ENCODE data around the gene KRTCAP3.

Gene KRTCAP3

DNA sequence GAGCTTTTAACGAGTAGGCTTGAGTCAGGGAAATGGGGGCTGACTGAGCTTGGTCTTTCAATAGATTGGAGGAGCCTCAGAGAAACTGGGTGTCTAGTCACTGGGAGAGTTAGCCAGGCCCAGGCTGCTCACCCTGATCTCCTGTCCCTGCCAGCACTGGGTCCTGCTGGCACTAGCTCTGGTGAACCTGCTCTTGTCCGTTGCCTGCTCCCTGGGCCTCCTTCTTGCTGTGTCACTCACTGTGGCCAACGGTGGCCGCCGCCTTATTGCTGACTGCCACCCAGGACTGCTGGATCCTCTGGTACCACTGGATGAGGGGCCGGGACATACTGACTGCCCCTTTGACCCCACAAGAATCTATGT, 720 bp downstream of the KRTCAP3 start:
- Histone ChIP-seq H3K27ac (ENCODE audit: low read depth, low read length) (no peak overlapping the region), H3K4me3 (ENCODE audit: low read length) (no peak overlapping the region), H3K4me1 (ENCODE audit: control insufficient read depth, low read length) (no peaks in the 10 kb centered on the region), H3K9me2 (replicated peaks; ENCODE audit: control insufficient read depth, low read length) (no peaks in the 10 kb centered on the region), H3F3A (ENCODE audit: control insufficient read depth, insufficient read depth) (no peaks in the 10 kb centered on the region), H3K4me2 (ENCODE audit: low read length) (no peak overlapping the region), H3K9me3 (ENCODE audit: control insufficient read depth, insufficient read depth, low read length) (no peaks in the 10 kb centered on the region), H3K36me3 (ENCODE audit: control insufficient read depth, low read length) (peaks cover 33% of the 10 kb centered on the region), H4K20me1 (ENCODE audit: control insufficient read depth, insufficient read depth, low read depth, low read length) (no peaks in the 10 kb centered on the region), H3K27me3 (ENCODE audit: control insufficient read depth, low read length) (no peaks in the 10 kb centered on the region), H3K79me2 (ENCODE audit: control insufficient read depth, low read length) (no peaks in the 10 kb centered on the region)
- TF ChIP-seq, protein P1, sequence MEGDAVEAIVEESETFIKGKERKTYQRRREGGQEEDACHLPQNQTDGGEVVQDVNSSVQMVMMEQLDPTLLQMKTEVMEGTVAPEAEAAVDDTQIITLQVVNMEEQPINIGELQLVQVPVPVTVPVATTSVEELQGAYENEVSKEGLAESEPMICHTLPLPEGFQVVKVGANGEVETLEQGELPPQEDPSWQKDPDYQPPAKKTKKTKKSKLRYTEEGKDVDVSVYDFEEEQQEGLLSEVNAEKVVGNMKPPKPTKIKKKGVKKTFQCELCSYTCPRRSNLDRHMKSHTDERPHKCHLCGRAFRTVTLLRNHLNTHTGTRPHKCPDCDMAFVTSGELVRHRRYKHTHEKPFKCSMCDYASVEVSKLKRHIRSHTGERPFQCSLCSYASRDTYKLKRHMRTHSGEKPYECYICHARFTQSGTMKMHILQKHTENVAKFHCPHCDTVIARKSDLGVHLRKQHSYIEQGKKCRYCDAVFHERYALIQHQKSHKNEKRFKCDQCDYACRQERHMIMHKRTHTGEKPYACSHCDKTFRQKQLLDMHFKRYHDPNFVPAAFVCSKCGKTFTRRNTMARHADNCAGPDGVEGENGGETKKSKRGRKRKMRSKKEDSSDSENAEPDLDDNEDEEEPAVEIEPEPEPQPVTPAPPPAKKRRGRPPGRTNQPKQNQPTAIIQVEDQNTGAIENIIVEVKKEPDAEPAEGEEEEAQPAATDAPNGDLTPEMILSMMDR (IDR thresholded peaks at IDR 0.05; ENCODE audit: low read depth, low read length, poor library complexity, severe bottlenecking) = no peak
- no peak for TF ChIP-seq EZH2phosphoT487 (IDR thresholded peaks at IDR 0.05; ENCODE audit: borderline replicate concordance, low read length)

DNA sequence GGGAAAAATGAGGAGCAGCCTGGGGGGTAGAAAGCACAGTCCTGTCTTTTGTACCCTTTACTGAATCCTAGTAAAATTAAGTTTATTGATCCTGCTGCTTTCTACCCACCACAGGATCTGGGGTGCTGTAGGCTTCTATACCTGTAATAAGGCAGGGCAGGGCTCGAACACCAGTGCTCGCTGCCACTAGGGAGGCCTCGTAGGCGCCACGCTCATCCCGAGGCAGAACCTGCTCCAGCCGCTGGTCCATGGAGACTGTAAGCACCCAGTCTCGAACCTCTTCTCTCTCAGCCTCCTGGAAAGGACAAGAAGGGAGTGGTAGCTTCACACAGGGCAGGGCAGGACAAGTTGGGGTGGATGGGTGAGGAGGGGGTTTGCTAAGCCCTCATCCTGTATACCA, 3.0 kb downstream of the KRTCAP3 start:
- H3K4me1 ChIP-seq (ENCODE audit: control insufficient read depth, low read length) = no peaks in the 10 kb centered on the region
- H3K27ac ChIP-seq (ENCODE audit: low read depth, low read length) = no peak overlapping the region
- H3K4me3 ChIP-seq (ENCODE audit: low read length) = no peak overlapping the region
- H3K9me2 ChIP-seq (replicated peaks; ENCODE audit: control insufficient read depth, low read length) = no peaks in the 10 kb centered on the region
- no peaks in the 10 kb centered on the region for H3K79me2 ChIP-seq (ENCODE audit: control insufficient read depth, low read length)
- TF ChIP-seq, protein P1 (IDR thresholded peaks at IDR 0.05; ENCODE audit: low read depth, low read length, poor library complexity, severe bottlenecking) = no peak
- no peak for TF ChIP-seq EZH2phosphoT487 (IDR thresholded peaks at IDR 0.05; ENCODE audit: borderline replicate concordance, low read length)
- no peaks in the 10 kb centered on the region for H3K27me3 ChIP-seq (ENCODE audit: control insufficient read depth, low read length)
- peaks cover 18% of the 10 kb centered on the region for H3K36me3 ChIP-seq (ENCODE audit: control insufficient read depth, low read length)
- H4K20me1 ChIP-seq (ENCODE audit: control insufficient read depth, insufficient read depth, low read depth, low read length) = no peaks in the 10 kb centered on the region
- no peak overlapping the region for H3K4me2 ChIP-seq (ENCODE audit: low read length)
- no peaks in the 10 kb centered on the region for H3K9me3 ChIP-seq (ENCODE audit: control insufficient read depth, insufficient read depth, low read length)
- H3F3A ChIP-seq (ENCODE audit: control insufficient read depth, insufficient read depth) = no peaks in the 10 kb centered on the region

DNA sequence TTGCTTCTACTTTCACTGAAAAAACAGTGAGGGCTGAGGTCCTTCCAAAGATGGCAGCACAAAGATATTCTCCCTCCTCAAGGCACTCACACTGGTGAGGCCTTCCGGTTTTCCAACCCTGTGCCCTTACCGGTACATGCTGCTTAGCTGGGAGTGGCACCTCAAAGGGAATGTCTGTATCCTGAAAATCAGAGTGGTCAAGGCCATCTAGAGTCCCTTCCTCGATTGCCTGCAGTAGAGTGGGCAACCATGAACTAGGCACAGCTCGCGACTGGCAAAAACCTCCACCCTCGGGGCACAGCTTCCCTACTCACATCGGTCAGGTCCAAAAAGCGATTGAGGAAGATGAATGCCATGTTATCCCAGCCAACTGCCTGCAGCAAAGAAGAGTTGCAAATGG, 3.4 kb downstream of the KRTCAP3 start:
- Histone ChIP-seq H4K20me1 (ENCODE audit: control insufficient read depth, insufficient read depth, low read depth, low read length) (no peaks in the 10 kb centered on the region), H3K79me2 (ENCODE audit: control insufficient read depth, low read length) (no peaks in the 10 kb centered on the region), H3F3A (ENCODE audit: control insufficient read depth, insufficient read depth) (no peaks in the 10 kb centered on the region), H3K4me2 (ENCODE audit: low read length) (no peak overlapping the region), H3K9me3 (ENCODE audit: control insufficient read depth, insufficient read depth, low read length) (no peaks in the 10 kb centered on the region), H3K27ac (ENCODE audit: low read depth, low read length) (no peak overlapping the region), H3K4me3 (ENCODE audit: low read length) (no peak overlapping the region), H3K9me2 (replicated peaks; ENCODE audit: control insufficient read depth, low read length) (no peaks in the 10 kb centered on the region), H3K4me1 (ENCODE audit: control insufficient read depth, low read length) (no peaks in the 10 kb centered on the region), H3K36me3 (ENCODE audit: control insufficient read depth, low read length) (peaks cover 13% of the 10 kb centered on the region), H3K27me3 (ENCODE audit: control insufficient read depth, low read length) (no peaks in the 10 kb centered on the region)
- TF ChIP-seq, protein P1 (IDR thresholded peaks at IDR 0.05; ENCODE audit: low read depth, low read length, poor library complexity, severe bottlenecking) = no peak
- TF ChIP-seq EZH2phosphoT487 (IDR thresholded peaks at IDR 0.05; ENCODE audit: borderline replicate concordance, low read length) = no peak

DNA sequence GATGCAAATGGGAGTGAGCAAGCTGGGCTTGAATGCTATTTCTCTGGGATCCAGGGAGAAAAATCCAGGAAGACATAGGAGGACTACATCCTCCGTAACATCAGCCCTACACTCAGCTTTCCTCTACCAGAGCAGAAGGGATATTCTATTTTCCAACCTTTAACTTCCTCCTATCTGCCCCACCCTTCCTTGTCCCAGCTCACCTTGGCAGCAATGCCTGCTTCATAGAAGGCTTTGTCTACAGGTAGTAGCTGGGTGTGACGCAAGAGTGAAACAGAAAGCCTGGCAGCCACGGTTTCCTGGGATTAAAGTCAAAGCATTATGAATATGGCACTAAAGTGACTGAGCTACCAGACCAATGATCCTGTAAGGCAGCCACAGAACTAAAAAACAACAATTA, 3.9 kb downstream of the KRTCAP3 start:
- H3K36me3 ChIP-seq (ENCODE audit: control insufficient read depth, low read length) = peaks cover 9% of the 10 kb centered on the region
- H3K27ac ChIP-seq (ENCODE audit: low read depth, low read length) = no peak overlapping the region
- no peak overlapping the region for H3K4me3 ChIP-seq (ENCODE audit: low read length)
- H3F3A ChIP-seq (ENCODE audit: control insufficient read depth, insufficient read depth) = no peaks in the 10 kb centered on the region
- H3K9me2 ChIP-seq (replicated peaks; ENCODE audit: control insufficient read depth, low read length) = no peaks in the 10 kb centered on the region
- no peaks in the 10 kb centered on the region for H3K27me3 ChIP-seq (ENCODE audit: control insufficient read depth, low read length)
- H4K20me1 ChIP-seq (ENCODE audit: control insufficient read depth, insufficient read depth, low read depth, low read length) = no peaks in the 10 kb centered on the region
- H3K4me2 ChIP-seq (ENCODE audit: low read length) = no peak overlapping the region
- H3K9me3 ChIP-seq (ENCODE audit: control insufficient read depth, insufficient read depth, low read length) = no peaks in the 10 kb centered on the region
- H3K79me2 ChIP-seq (ENCODE audit: control insufficient read depth, low read length) = no peaks in the 10 kb centered on the region
- H3K4me1 ChIP-seq (ENCODE audit: control insufficient read depth, low read length) = no peaks in the 10 kb centered on the region
- TF ChIP-seq, protein P1 (IDR thresholded peaks at IDR 0.05; ENCODE audit: low read depth, low read length, poor library complexity, severe bottlenecking) = no peak
- TF ChIP-seq EZH2phosphoT487 (IDR thresholded peaks at IDR 0.05; ENCODE audit: borderline replicate concordance, low read length) = no peak
